Sigmoid colon (tissue), 7 donors: Measurements from ENCODE around the gene RPS6KL1. TPM values are rescaled to one million over a fixed set of nuclear protein-coding genes. Genes with fewer than 3 reads are reported as not detected.

Experiments
- DNase-seq: peaks from one replicate; pipeline ENCODE4 v3.0.0-alpha.2; 2019
- H3K27ac ChIP-seq, 4 donors: fragments of 200-600 bp; sonication (generic); one replicate each; pipeline ENCODE4 v1.5.1; 2016 to 2019; ENCODE audit warnings: mild to moderate bottlenecking in 1 of 4
- H3K27me3 ChIP-seq, 3 donors: fragments of 200-600 bp; sonication (generic); one replicate each; pipeline ENCODE4 v1.5.1; 2019; ENCODE audit warnings: mild to moderate bottlenecking in 1 of 3
- H3K36me3 ChIP-seq, 4 donors: fragments of 200-600 bp; sonication (generic); one replicate each; pipeline ENCODE4 v1.5.1; 2016 to 2019
- H3K4me1 ChIP-seq, 4 donors: fragments of 200-600 bp; sonication (generic); one replicate each; pipeline ENCODE4 v1.5.1; 2017 to 2019
- H3K4me3 ChIP-seq, 4 donors: fragments of 200-600 bp; sonication (generic); one replicate each; pipeline ENCODE4 v1.5.1; 2017 to 2019; ENCODE audit warnings: mild to moderate bottlenecking in 2 of 4, moderate library complexity in 1 of 4
- H3K9me3 ChIP-seq, 4 donors: fragments of 200-600 bp in 3 of 4; sonication (generic) in 3 of 4; one replicate each; pipeline versions ENCODE4 v1.5.1 to v1.6.1; 2013 to 2019
- CTCF ChIP-seq, 4 experiments: fragments of 450-650 bp in 3 of 4; fragments of 200-600 bp in 1 of 4; IDR thresholded peaks; one replicate each; pipeline ENCODE4 v1.5.1; 2016 to 2019; ENCODE audit warnings: antibody characterized with exemption in 4 of 4, mild to moderate bottlenecking in 3 of 4, moderate library complexity in 2 of 4
- EP300 ChIP-seq, 4 donors: sonication (generic); formaldehyde crosslinking; IDR thresholded peaks; one replicate each; pipeline ENCODE4 v1.6.1; 2017; ENCODE audit warnings: antibody characterized with exemption in 4 of 4
- POLR2A ChIP-seq, 2 donors: fragments of 450-650 bp; IDR thresholded peaks; one replicate each; pipeline ENCODE4 v1.6.1; 2016; ENCODE audit warnings: antibody characterized with exemption in 2 of 2, mild to moderate bottlenecking in 2 of 2, moderate library complexity in 2 of 2
- POLR2AphosphoS5 ChIP-seq, 4 donors: sonication (generic); formaldehyde crosslinking; IDR thresholded peaks; one replicate each; pipeline ENCODE4 v1.6.1; 2017; ENCODE audit warnings: antibody characterized with exemption in 4 of 4
- WGBS, 2 donors: extraction: QIAGEN DNeasy Blood & Tissue Kit; methylation state at CpG; one replicate each; pipeline ENCODE4 v1.1.7; 2013; 5-methylcytosine and 5-hydroxymethylcytosine counted together
- intact Hi-C: fragments of 100-400 bp; cut with DNase I; formaldehyde crosslinking; loops from one replicate; pipeline ENCODE4 v1.15.1; 2023
- polyA plus RNA-seq, 3 donors: library from polyadenylated mRNA; stranded (reverse); fragments of 200-250 nt; gene quantifications; one replicate each; pipeline ENCODE4 v1.2.3, GENCODE V29; 2013
- total RNA-seq, 4 donors: library from RNA; depleted of rRNA; stranded (reverse); fragments of >200 nt; gene quantifications; one replicate each; pipeline ENCODE4 v1.1.0, GENCODE V29; 2016
- donor health status: healthy with polysubstance abuse.
- donor health status: Bipolar disorder and iron deficiency.
- donor health status: healthy.

RPS6KL1 gene
- total and polyA plus RNA-seq, 7 donors: 1.8 to 11.1 (median 4.6) TPM

GRCh38 chr14:74909911-74910310 lies 13.1 kb downstream of the RPS6KL1 start:
- H3K4me1 ChIP-seq: peaks cover 0 to 26% (median 22%) of the 10 kb centered on the region in 4 donors
- no peak overlapping the region for H3K27ac ChIP-seq
- WGBS, 2 donors: 93 to 94% methylated on average over 10 of the region's 10 CpGs
- intact Hi-C loops: no loop called here
- H3K27me3 ChIP-seq: no peaks in the 10 kb centered on the region
- H3K4me3 ChIP-seq: no peak overlapping the region
- peaks cover 0 to 4% (median 0%) of the 10 kb centered on the region in 4 donors for H3K36me3 ChIP-seq
- TF ChIP-seq POLR2A (IDR thresholded peaks at IDR 0.05) (no peak), CTCF (IDR thresholded peaks at IDR 0.05) (no peak), EP300 (IDR thresholded peaks at IDR 0.05) (no peak), POLR2AphosphoS5 (IDR thresholded peaks at IDR 0.05) (no peak)
- H3K9me3 ChIP-seq: no peaks in the 10 kb centered on the region
- no peak for DNase-seq

- intact Hi-C loops: no loop called here
- 94 to 95% methylated on average over 14 of the region's 14 CpGs for WGBS, 2 donors
- no peak overlapping the region for H3K27ac ChIP-seq
Observed at GRCh38 chr14:74909501-74909900, 13.6 kb downstream of the RPS6KL1 start.

GRCh38 chr14:74908861-74909341 lies 14.2 kb downstream of the RPS6KL1 start:
- Histone ChIP-seq H3K4me1 (peaks cover 0 to 26% (median 22%) of the 10 kb centered on the region in 4 donors), H3K27ac (no peak overlapping the region), H3K27me3 (no peaks in the 10 kb centered on the region), H3K36me3 (peaks cover 0 to 9% (median 0%) of the 10 kb centered on the region in 4 donors), H3K9me3 (no peaks in the 10 kb centered on the region), H3K4me3 (no peak overlapping the region)
- TF ChIP-seq POLR2AphosphoS5 (IDR thresholded peaks at IDR 0.05) (no peak), CTCF (IDR thresholded peaks at IDR 0.05) (no peak), EP300 (IDR thresholded peaks at IDR 0.05) (no peak), POLR2A (IDR thresholded peaks at IDR 0.05) (no peak)
- 88% methylated on average over 9 of the region's 9 CpGs for WGBS, 2 donors
- intact Hi-C loops: no loop called here
- DNase-seq: no peak

More at GRCh38 chr14:74909501-74909900, 13.6 kb downstream of the RPS6KL1 start:
- Histone ChIP-seq H3K27me3 (no peaks in the 10 kb centered on the region), H3K9me3 (no peaks in the 10 kb centered on the region), H3K36me3 (peaks cover 0 to 8% (median 0%) of the 10 kb centered on the region in 4 donors), H3K4me3 (no peak overlapping the region), H3K4me1 (peaks cover 0 to 26% (median 22%) of the 10 kb centered on the region in 4 donors)
- no peak for DNase-seq
- TF ChIP-seq CTCF (IDR thresholded peaks at IDR 0.05) (no peak), POLR2AphosphoS5 (IDR thresholded peaks at IDR 0.05) (no peak), EP300 (IDR thresholded peaks at IDR 0.05) (no peak), POLR2A (IDR thresholded peaks at IDR 0.05) (no peak)

GRCh38 chr14:74907744-74908143 lies 15.3 kb downstream of the RPS6KL1 start:
- 37 to 59% methylated on average over 6 of the region's 6 CpGs for WGBS, 2 donors
- Histone ChIP-seq H3K27me3 (no peaks in the 10 kb centered on the region), H3K4me3 (no peak overlapping the region), H3K27ac (no peak overlapping the region), H3K4me1 (peaks cover 0 to 26% (median 22%) of the 10 kb centered on the region in 4 donors), H3K36me3 (peaks cover 3 to 21% (median 7%) of the 10 kb centered on the region in 4 donors), H3K9me3 (no peaks in the 10 kb centered on the region)
- DNase-seq: no peak
- intact Hi-C loops: no loop called here
- TF ChIP-seq EP300 (IDR thresholded peaks at IDR 0.05) (no peak), POLR2AphosphoS5 (IDR thresholded peaks at IDR 0.05) (no peak), CTCF (IDR thresholded peaks at IDR 0.05) (no peak), POLR2A (IDR thresholded peaks at IDR 0.05) (no peak)
